T-cell (primary cell): ENCODE data around the gene KIF16B. TPM values are rescaled to one million over a fixed set of nuclear protein-coding genes. Genes with fewer than 3 reads are reported as not detected.

Experiments
- ATAC-seq, 4 experiments: fragments of 200-7000 bp in 3 of 4; fragments of 150-1000 bp in 1 of 4; cut with Tn5 transposase; replicated peaks in 1 of 4; 1 replicate in 3 of 4; 2 replicates in 1 of 4; pipeline ENCODE4 v1.10.0; 2021; ENCODE audit warnings: moderate library complexity in 3 of 4, mild to moderate bottlenecking in 2 of 4, moderate number of reproducible peaks in 1 of 4
- CTCF ChIA-PET, 2 donors: fragments of 300-600 bp; sonication (Branson Sonifier 250); formaldehyde crosslinking; loops; one replicate each; lab custom pipeline; 2022; ENCODE audit warnings: antibody characterized with exemption in 2 of 2; lab: Charles Lee
- POLR2A ChIA-PET, 2 donors: fragments of 300-600 bp; sonication (Branson Sonifier 250); formaldehyde crosslinking; loops; one replicate each; lab custom pipeline; 2022; ENCODE audit warnings: antibody characterized with exemption in 2 of 2; lab: Charles Lee
- DNase-seq, 35 experiments: peaks; one replicate each; pipeline versions ENCODE4 v3.0.0 to v3.0.0-alpha.2; 2013 to 2023
- H3K27ac ChIP-seq: one replicate; pipeline ENCODE4 v1.5.1; 2013; ENCODE audit warnings: low read length
- H3K27me3 ChIP-seq, 2 experiments: replicated peaks in 1 of 2; 1 replicate in 1 of 2; 2 replicates in 1 of 2; pipeline versions ENCODE4 v1.6.1 to v1.7.0; 2013; ENCODE audit warnings: low read length in 1 of 2, mixed read lengths in 1 of 2; ENCODE audit not compliant: control insufficient read depth in 2 of 2, insufficient read depth in 2 of 2; ENCODE audit errors: extremely low read depth in 1 of 2
- H3K36me3 ChIP-seq, 2 donors: 1 replicate in 1 of 2; 2 replicates in 1 of 2; pipeline versions ENCODE4 v1.6.1 to v1.7.0; 2013; ENCODE audit warnings: low read length in 1 of 2; ENCODE audit not compliant: control insufficient read depth in 2 of 2, insufficient read depth in 1 of 2; ENCODE audit errors: extremely low read depth in 1 of 2
- H3K4me1 ChIP-seq, 2 experiments: 1 replicate in 1 of 2; 2 replicates in 1 of 2; pipeline versions ENCODE4 v1.6.1 to v1.7.0; 2013; ENCODE audit warnings: low read length in 2 of 2, mixed read lengths in 1 of 2; ENCODE audit not compliant: insufficient read depth in 2 of 2, control insufficient read depth in 1 of 2; ENCODE audit errors: extremely low read depth in 1 of 2
- H3K4me3 ChIP-seq, 2 donors: 1 replicate in 1 of 2; 2 replicates in 1 of 2; pipeline versions ENCODE4 v1.5.1 to v1.7.0; 2013; ENCODE audit warnings: mild to moderate bottlenecking in 2 of 2, low read length in 1 of 2, moderate library complexity in 1 of 2; ENCODE audit not compliant: control insufficient read depth in 1 of 2; ENCODE audit errors: extremely low read depth in 1 of 2
- H3K9me3 ChIP-seq: 2 replicates; pipeline ENCODE4 v1.7.0; 2013
- H3K27ac Mint-ChIP-seq, 2 donors: one replicate each; pipeline ENCODE4 v1.8.0; 2020 to 2021; ENCODE audit warnings: mild to moderate bottlenecking in 2 of 2, mixed read lengths in 2 of 2
- H3K27me3 Mint-ChIP-seq, 2 donors: one replicate each; pipeline ENCODE4 v1.8.0; 2021 to 2022; ENCODE audit warnings: mixed read lengths in 2 of 2
- H3K36me3 Mint-ChIP-seq: one replicate; pipeline ENCODE4 v1.8.0; 2021; ENCODE audit warnings: mixed read lengths
- H3K4me1 Mint-ChIP-seq, 3 donors: one replicate each; pipeline ENCODE4 v1.8.0; 2020 to 2022; ENCODE audit warnings: mixed read lengths in 3 of 3, mild to moderate bottlenecking in 1 of 3
- H3K4me3 Mint-ChIP-seq, 3 donors: one replicate each; pipeline ENCODE4 v1.8.0; 2020 to 2022; ENCODE audit warnings: mild to moderate bottlenecking in 3 of 3, mixed read lengths in 3 of 3, moderate library complexity in 3 of 3
- H3K9me3 Mint-ChIP-seq, 3 donors: one replicate each; pipeline ENCODE4 v1.8.0; 2020 to 2022; ENCODE audit warnings: mixed read lengths in 3 of 3
- WGBS: methylation state at CpG from one replicate; pipeline ENCODE4 v1.1.5; 2013; ENCODE audit warnings: missing lambda C conversion rate; ENCODE audit not compliant: insufficient coverage; 5-methylcytosine and 5-hydroxymethylcytosine counted together
- total RNA-seq, 35 experiments: library from RNA in 6 of 35; stranded (reverse) in 6 of 35; fragments of 120-200 nt in 1 of 35; gene quantifications; one replicate each; pipeline versions ENCODE4 v1.2.1 to v1.2.4 and lab custom pipeline; 2013 to 2026

Gene KIF16B, protein sequence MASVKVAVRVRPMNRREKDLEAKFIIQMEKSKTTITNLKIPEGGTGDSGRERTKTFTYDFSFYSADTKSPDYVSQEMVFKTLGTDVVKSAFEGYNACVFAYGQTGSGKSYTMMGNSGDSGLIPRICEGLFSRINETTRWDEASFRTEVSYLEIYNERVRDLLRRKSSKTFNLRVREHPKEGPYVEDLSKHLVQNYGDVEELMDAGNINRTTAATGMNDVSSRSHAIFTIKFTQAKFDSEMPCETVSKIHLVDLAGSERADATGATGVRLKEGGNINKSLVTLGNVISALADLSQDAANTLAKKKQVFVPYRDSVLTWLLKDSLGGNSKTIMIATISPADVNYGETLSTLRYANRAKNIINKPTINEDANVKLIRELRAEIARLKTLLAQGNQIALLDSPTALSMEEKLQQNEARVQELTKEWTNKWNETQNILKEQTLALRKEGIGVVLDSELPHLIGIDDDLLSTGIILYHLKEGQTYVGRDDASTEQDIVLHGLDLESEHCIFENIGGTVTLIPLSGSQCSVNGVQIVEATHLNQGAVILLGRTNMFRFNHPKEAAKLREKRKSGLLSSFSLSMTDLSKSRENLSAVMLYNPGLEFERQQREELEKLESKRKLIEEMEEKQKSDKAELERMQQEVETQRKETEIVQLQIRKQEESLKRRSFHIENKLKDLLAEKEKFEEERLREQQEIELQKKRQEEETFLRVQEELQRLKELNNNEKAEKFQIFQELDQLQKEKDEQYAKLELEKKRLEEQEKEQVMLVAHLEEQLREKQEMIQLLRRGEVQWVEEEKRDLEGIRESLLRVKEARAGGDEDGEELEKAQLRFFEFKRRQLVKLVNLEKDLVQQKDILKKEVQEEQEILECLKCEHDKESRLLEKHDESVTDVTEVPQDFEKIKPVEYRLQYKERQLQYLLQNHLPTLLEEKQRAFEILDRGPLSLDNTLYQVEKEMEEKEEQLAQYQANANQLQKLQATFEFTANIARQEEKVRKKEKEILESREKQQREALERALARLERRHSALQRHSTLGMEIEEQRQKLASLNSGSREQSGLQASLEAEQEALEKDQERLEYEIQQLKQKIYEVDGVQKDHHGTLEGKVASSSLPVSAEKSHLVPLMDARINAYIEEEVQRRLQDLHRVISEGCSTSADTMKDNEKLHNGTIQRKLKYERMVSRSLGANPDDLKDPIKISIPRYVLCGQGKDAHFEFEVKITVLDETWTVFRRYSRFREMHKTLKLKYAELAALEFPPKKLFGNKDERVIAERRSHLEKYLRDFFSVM (N-terminal part only)
- total RNA-seq (10 to 100 TPM in 1 of 5 donors, 1 to 10 TPM in 4; 6.8 to 10.2 (median 8.7) TPM), total RNA-seq (lab: John Stamatoyannopoulos, UW) (6.7 to 37.3 (median 20.7) reads per million in 29 experiments)
- 11.1 TPM for total RNA-seq (2013)

DNA sequence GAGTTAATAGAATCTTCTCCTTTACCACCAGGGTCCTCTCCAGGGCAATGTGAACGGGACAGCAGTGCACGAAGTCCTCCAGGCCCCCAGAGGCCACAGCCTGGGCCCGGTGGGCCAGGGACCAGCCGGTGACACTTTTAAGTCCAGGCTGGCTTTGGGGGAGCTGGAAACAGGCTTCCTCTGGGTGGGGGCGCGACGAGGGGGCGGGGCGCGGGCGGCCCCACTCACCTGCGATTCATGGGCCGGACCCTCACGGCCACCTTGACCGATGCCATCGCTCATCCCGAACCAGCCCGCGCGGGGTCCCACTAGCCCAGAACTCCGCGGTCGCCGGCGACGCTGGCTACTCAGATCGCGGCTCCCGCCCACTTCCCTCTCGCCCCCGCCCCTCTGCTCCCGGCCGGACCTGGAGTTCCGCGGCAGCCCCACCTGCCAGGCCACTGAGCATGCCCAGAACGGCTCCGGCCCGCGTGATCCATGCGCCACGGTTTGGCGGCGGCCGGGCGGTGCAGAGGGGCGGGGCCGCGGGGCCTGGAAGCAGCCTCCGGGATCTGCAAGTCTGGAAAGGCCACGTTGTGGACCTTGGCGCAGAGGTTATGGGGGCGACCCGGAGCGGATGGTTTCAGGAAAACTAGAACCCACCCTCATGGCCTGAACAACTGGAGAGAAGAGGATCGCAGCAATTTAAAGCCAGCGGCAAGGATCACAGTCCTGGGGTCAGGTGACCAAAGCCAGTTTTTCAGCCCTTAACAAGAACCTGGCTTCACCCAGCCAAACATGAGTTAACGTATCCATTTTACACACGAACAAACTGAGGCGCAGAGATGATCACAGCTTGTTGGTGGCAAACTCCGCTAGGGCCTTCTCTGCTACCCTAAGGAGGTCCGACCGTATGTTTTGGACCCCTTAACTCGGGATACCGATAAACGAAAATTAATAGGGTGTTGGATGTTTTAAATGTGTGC, at the start of gene KIF16B:
Gene KIF16B, minus strand, starts transcription at position 448 of the 965 bp plus-strand sequence. Its CDS starts 173 bp downstream, at position 275.
- Histone ChIP-seq H3K27me3 (no peaks in the 10 kb centered on the region), H3K4me3 (peak within 1 kb of the TSS; percentile 62 to 68), H3K4me1 (peaks cover 3 to 27% of the 10 kb centered on the region in 2 experiments), H3K9me3 (no peaks in the 10 kb centered on the region), H3K36me3 (no peaks in the 10 kb centered on the region), H3K27ac (peak within 1 kb of the TSS; percentile 53)
- ChIA-PET CTCF (no interaction called here), POLR2A (no interaction called here)
- DNase-seq (peak; percentile 29 to 85 (median 63)), ATAC-seq (peak; percentile 78 to 85 (median 82))
- Mint-ChIP-seq H3K27me3 (peaks cover 0 to 4% of the 10 kb centered on the region in 2 donors), H3K4me1 (peaks cover 45 to 61% (median 48%) of the 10 kb centered on the region in 3 donors), H3K36me3 (no peaks in the 10 kb centered on the region), H3K27ac (peak within 1 kb of the TSS; percentile 71 to 82), H3K4me3 (peak within 1 kb of the TSS; percentile 81 to 91 (median 85)), H3K9me3 (no peaks in the 10 kb centered on the region)
- WGBS, result 6% methylated on average over 60 of the region's 65 CpGs

DNA sequence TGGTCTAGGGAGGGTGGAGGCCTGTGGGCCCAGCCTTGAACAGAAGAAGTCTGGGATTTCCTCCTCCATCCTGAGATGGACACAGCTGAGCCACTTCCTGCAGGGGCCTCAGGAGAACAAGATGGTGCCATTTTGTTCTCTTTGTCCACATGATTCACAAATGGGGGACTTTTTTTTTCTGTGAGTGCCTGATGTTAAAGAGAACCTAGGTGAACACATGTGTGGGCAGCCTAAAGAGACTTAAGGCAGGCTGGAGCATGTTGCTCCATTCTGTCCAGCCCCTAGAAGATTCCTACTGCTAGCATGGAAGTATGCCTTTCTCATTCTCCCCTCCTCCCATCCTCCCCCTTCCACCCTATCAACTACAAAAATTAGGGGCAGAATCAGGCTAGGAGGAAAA, 49.3 kb upstream of the KIF16B start:
- ATAC-seq (no peak), DNase-seq (no peak)
- H3K36me3 Mint-ChIP-seq, result no peaks in the 10 kb centered on the region
- CTCF ChIA-PET, result no interaction called here
- H3K4me1 ChIP-seq, result no peaks in the 10 kb centered on the region
- H3K27me3 ChIP-seq, result no peaks in the 10 kb centered on the region
- H3K4me1 Mint-ChIP-seq, result no peaks in the 10 kb centered on the region
- H3K36me3 ChIP-seq, result no peaks in the 10 kb centered on the region
- H3K9me3 ChIP-seq, result no peaks in the 10 kb centered on the region
- no peak overlapping the region for H3K27ac ChIP-seq
- H3K4me3 ChIP-seq, result no peak overlapping the region
- no peak overlapping the region for H3K4me3 Mint-ChIP-seq
- POLR2A ChIA-PET, result no interaction called here
- peaks cover 2 to 4% (median 3%) of the 10 kb centered on the region in 3 donors for H3K9me3 Mint-ChIP-seq
- peaks cover 0 to 1% of the 10 kb centered on the region in 2 donors for H3K27me3 Mint-ChIP-seq
- no peak overlapping the region for H3K27ac Mint-ChIP-seq

DNA sequence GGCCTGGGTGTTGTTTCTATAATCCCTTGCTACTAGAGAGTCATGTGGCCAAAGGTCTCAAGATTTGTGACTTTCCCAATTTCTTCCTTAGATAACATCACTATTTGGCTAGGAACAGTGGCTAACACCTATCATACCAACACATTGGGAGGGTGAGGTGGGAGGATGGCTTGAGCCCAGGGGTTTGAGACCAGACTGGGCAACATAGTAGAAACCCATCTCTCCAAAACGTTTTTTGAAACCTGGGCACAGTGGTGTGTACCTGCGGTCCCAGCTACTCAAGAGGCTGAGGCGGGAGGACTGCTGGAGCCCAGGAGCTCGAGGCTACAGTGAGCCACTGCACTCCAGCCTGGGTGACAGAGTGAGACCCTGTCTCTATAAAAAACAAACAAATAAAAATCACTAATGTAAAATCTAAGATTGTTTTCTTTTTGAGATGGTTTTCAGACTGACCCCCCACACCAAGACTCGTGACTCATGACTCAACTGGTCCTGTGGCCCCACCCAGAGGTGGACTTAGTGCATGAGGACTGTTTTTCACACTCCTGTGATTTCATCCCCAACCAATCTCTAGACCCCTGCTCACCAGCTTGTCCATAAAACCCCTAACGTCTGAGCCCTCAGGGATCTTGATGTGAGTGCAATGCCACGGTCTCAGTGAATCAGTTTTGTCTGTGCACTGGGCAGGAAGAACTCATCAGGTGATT, 48.3 kb upstream of the KIF16B start:
- no peaks in the 10 kb centered on the region for H3K36me3 Mint-ChIP-seq
- CTCF ChIA-PET, result no interaction called here
- H3K27me3 Mint-ChIP-seq, result peaks cover 0 to 1% of the 10 kb centered on the region in 2 donors

DNA sequence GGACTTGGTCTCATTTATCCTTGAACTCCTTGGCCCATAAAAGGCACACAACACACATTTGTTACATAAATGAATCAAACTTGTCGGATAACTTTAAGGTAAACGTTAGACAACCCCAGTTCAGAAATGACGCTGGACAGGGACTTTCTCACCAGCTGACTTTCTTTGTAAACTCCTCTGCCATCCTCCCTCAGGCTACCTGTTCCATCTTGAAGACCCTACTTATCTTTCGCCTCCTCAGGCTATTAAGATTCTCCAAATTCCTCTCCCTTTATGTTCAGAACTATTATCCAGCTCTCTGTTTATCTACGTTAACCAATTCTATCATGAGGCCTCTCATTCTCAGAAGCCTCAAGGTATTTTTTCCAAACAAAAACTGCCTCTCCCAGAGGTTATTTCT, 47.7 kb upstream of the KIF16B start:
- no peak overlapping the region for H3K27ac Mint-ChIP-seq
- Histone ChIP-seq H3K27me3 (no peaks in the 10 kb centered on the region), H3K27ac (no peak overlapping the region), H3K36me3 (no peaks in the 10 kb centered on the region), H3K4me3 (no peak overlapping the region), H3K9me3 (no peaks in the 10 kb centered on the region), H3K4me1 (no peaks in the 10 kb centered on the region)
- no peaks in the 10 kb centered on the region for H3K4me1 Mint-ChIP-seq
- H3K9me3 Mint-ChIP-seq, result peaks cover 7 to 14% (median 12%) of the 10 kb centered on the region in 3 donors
- WGBS, result 88% methylated on average over 3 of the region's 5 CpGs
- DNase-seq (no peak), ATAC-seq (no peak)
- H3K36me3 Mint-ChIP-seq, result no peaks in the 10 kb centered on the region
- H3K27me3 Mint-ChIP-seq, result no peaks in the 10 kb centered on the region
- POLR2A ChIA-PET, result no interaction called here
- H3K4me3 Mint-ChIP-seq, result no peak overlapping the region
- CTCF ChIA-PET, result no interaction called here

More for the DNA sequence above, 48.3 kb upstream of the KIF16B start:
- H3K27me3 ChIP-seq, result no peaks in the 10 kb centered on the region
- H3K9me3 ChIP-seq, result no peaks in the 10 kb centered on the region
- H3K27ac ChIP-seq, result no peak overlapping the region
- Mint-ChIP-seq H3K4me3 (no peak overlapping the region), H3K4me1 (no peaks in the 10 kb centered on the region), H3K9me3 (peaks cover 5 to 11% (median 11%) of the 10 kb centered on the region in 3 donors), H3K27ac (no peak overlapping the region)
- DNase-seq (no peak), ATAC-seq (no peak)
- no peaks in the 10 kb centered on the region for H3K4me1 ChIP-seq
- no peaks in the 10 kb centered on the region for H3K36me3 ChIP-seq
- H3K4me3 ChIP-seq, result no peak overlapping the region
- POLR2A ChIA-PET, result no interaction called here
- 74% methylated on average over 6 of the region's 7 CpGs for WGBS

DNA sequence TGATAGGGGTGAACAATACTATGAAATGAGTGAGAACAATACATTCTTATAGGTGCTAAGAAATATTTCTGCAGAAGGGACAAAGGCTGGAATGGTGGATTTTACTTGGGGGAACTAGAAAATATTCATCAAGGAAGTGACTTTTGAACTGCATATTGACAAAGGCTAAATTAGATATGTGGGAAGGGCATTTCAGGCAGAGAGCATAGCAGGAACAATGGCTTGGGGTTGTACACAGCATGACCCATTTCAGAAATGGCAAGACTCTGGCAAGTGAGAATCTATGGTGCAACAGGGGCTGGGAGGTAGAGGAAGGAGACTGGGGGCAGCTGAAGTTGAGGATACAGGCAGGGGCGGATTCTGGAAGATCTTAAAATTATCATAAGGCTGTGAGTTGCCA, 46.7 kb upstream of the KIF16B start:
- H3K4me1 ChIP-seq, result no peaks in the 10 kb centered on the region
- no peaks in the 10 kb centered on the region for H3K36me3 ChIP-seq
- H3K4me3 ChIP-seq, result no peak overlapping the region
- no peak overlapping the region for H3K4me3 Mint-ChIP-seq
- H3K27ac Mint-ChIP-seq, result no peak overlapping the region
- no peaks in the 10 kb centered on the region for H3K27me3 Mint-ChIP-seq
- POLR2A ChIA-PET, result no interaction called here
- CTCF ChIA-PET, result no interaction called here
- H3K9me3 Mint-ChIP-seq, result peaks cover 7 to 14% (median 12%) of the 10 kb centered on the region in 3 donors
- H3K9me3 ChIP-seq, result no peaks in the 10 kb centered on the region
- ATAC-seq, result no peak
- H3K4me1 Mint-ChIP-seq, result no peaks in the 10 kb centered on the region
- DNase-seq, result no peak
- no CpG with 5 or more reads among the region's 1 CpG for WGBS
- H3K27me3 ChIP-seq, result no peaks in the 10 kb centered on the region
- no peak overlapping the region for H3K27ac ChIP-seq
- H3K36me3 Mint-ChIP-seq, result no peaks in the 10 kb centered on the region
